SK-N-SH treated with all-trans-retinoic acid at 6 μM for 48 hours (cell line): Measurements from ENCODE around the gene SORCS2.

Experiments used
- ATAC-seq: fragments of 200-7000 bp; cut with Tn5 transposase; 3 replicates; pipeline ENCODE4 v1.9.1; 2020; ENCODE audit warnings: mild to moderate bottlenecking, moderate library complexity
- ARNTL ChIP-seq: fragments of 450-650 bp; formaldehyde crosslinking; IDR thresholded peaks from 2 replicates; pipeline ENCODE4 v1.5.0; 2020; ENCODE audit warnings: low read depth, mild to moderate bottlenecking, moderate library complexity, borderline replicate concordance
- BACH2 ChIP-seq: fragments of 250-450 bp; sonication (Bioruptor Pico); IDR thresholded peaks from 2 replicates; pipeline ENCODE4 v1.9.0; 2021; ENCODE audit warnings: mild to moderate bottlenecking, borderline replicate concordance
- CREB5 ChIP-seq: fragments of 250-450 bp; sonication (Bioruptor Pico); IDR thresholded peaks from 2 replicates; pipeline ENCODE4 v1.5.1; 2020; ENCODE audit warnings: low read depth, mild to moderate bottlenecking, moderate library complexity
- CSDC2 ChIP-seq: fragments of 250-450 bp; sonication (Bioruptor Pico); IDR thresholded peaks from 2 replicates; pipeline ENCODE4 v1.5.0; 2020; ENCODE audit warnings: mild to moderate bottlenecking, moderate library complexity
- CSRNP3 ChIP-seq: fragments of 250-450 bp; sonication (Bioruptor Pico); IDR thresholded peaks from 2 replicates; pipeline ENCODE4 v1.5.1; 2021; ENCODE audit warnings: mild to moderate bottlenecking, moderate library complexity
- GLIS3 ChIP-seq: fragments of 250-450 bp; sonication (Bioruptor Pico); IDR thresholded peaks from 2 replicates; pipeline ENCODE4 v1.5.0; 2020; ENCODE audit warnings: mild to moderate bottlenecking, moderate library complexity
- ISL1 ChIP-seq: fragments of 250-450 bp; sonication (Bioruptor Pico); IDR thresholded peaks from 2 replicates; pipeline ENCODE4 v2.1.2; 2022; ENCODE audit warnings: mild to moderate bottlenecking, moderate library complexity
- OSR1 ChIP-seq: fragments of 250-450 bp; sonication (Bioruptor Pico); IDR thresholded peaks from 2 replicates; pipeline ENCODE4 v1.8.0; 2022; ENCODE audit warnings: moderate library complexity, mild to moderate bottlenecking, inconsistent platforms
- PATZ1 ChIP-seq: fragments of 250-450 bp; sonication (Bioruptor Pico); IDR thresholded peaks from 2 replicates; pipeline ENCODE4 v1.8.0; 2020; ENCODE audit warnings: mild to moderate bottlenecking, moderate library complexity, borderline replicate concordance
- POU6F1 ChIP-seq: fragments of 250-450 bp; sonication (Bioruptor Pico); IDR thresholded peaks from 2 replicates; pipeline ENCODE4 v1.8.0; 2021; ENCODE audit warnings: low read depth, mild to moderate bottlenecking, moderate library complexity, borderline replicate concordance
- PPARA ChIP-seq: fragments of 250-450 bp; sonication (Bioruptor Pico); IDR thresholded peaks from 2 replicates; pipeline ENCODE4 v1.5.0; 2020; ENCODE audit warnings: mild to moderate bottlenecking, borderline replicate concordance
- RARB ChIP-seq: fragments of 250-450 bp; sonication (Bioruptor Pico); IDR thresholded peaks from 2 replicates; pipeline ENCODE4 v1.8.0; 2021; ENCODE audit warnings: mild to moderate bottlenecking, moderate library complexity
- SNAI2 ChIP-seq: fragments of 250-450 bp; sonication (Bioruptor Pico); IDR thresholded peaks from 2 replicates; pipeline ENCODE4 v1.5.0; 2020; ENCODE audit warnings: mild to moderate bottlenecking, moderate library complexity
- TCF4 ChIP-seq: fragments of 250-450 bp; sonication (Bioruptor Pico); IDR thresholded peaks from 2 replicates; pipeline ENCODE4 v1.8.0; 2021; ENCODE audit warnings: mild to moderate bottlenecking, moderate library complexity, borderline replicate concordance
- TSHZ2 ChIP-seq: fragments of 250-450 bp; sonication (Bioruptor Pico); IDR thresholded peaks from 2 replicates; pipeline ENCODE4 v1.5.0; 2020; ENCODE audit warnings: mild to moderate bottlenecking, moderate library complexity
- ZC3H10 ChIP-seq: fragments of 250-450 bp; sonication (Bioruptor Pico); IDR thresholded peaks from 2 replicates; pipeline ENCODE4 v1.5.1; 2021; ENCODE audit warnings: mild to moderate bottlenecking, moderate library complexity
- ZFP3 ChIP-seq: fragments of 250-450 bp; sonication (Bioruptor Pico); IDR thresholded peaks from 2 replicates; pipeline ENCODE4 v1.5.0; 2020; ENCODE audit warnings: mild to moderate bottlenecking, moderate library complexity
- ZFP30 ChIP-seq: fragments of 450-650 bp; formaldehyde crosslinking; IDR thresholded peaks from 2 replicates; pipeline ENCODE4 v1.5.0; 2022; ENCODE audit warnings: mild to moderate bottlenecking, moderate library complexity
- ZNF565 ChIP-seq: fragments of 450-650 bp; formaldehyde crosslinking; conservative IDR thresholded peaks from 2 replicates; pipeline ENCODE4 v1.5.0; 2020; ENCODE audit warnings: low read depth, mild to moderate bottlenecking, moderate library complexity
- ZNF70 ChIP-seq: fragments of 450-650 bp; formaldehyde crosslinking; IDR thresholded peaks from 2 replicates; pipeline ENCODE4 v1.5.0; 2020; ENCODE audit warnings: mild to moderate bottlenecking, moderate library complexity
- ZNF8 ChIP-seq: fragments of 450-650 bp; formaldehyde crosslinking; IDR thresholded peaks from 2 replicates; pipeline ENCODE4 v1.5.0; 2020; ENCODE audit warnings: mild to moderate bottlenecking, moderate library complexity

Gene SORCS2

GRCh38 chr4:7335344-7336066 lies 143.2 kb downstream of the SORCS2 start:
- ATAC-seq: peak; percentile 78
- TF ChIP-seq CSDC2: no peak
- TF ChIP-seq GLIS3 (CRISPR knock-in tag): no peak
- TF ChIP-seq ZFP30 (CRISPR knock-in tag): no peak

- TF ChIP-seq SNAI2 (CRISPR knock-in tag) (no peak), ZFP3 (CRISPR knock-in tag) (no peak), ZC3H10 (CRISPR knock-in tag) (no peak), POU6F1 (CRISPR knock-in tag) (no peak), TCF4 (CRISPR knock-in tag) (no peak), ZFP30 (CRISPR knock-in tag) (no peak), CREB5 (CRISPR knock-in tag) (no peak), BACH2 (CRISPR knock-in tag) (no peak), TSHZ2 (CRISPR knock-in tag) (no peak), GLIS3 (CRISPR knock-in tag) (no peak), CSRNP3 (CRISPR knock-in tag) (no peak), ISL1 (CRISPR knock-in tag) (no peak), PATZ1 (CRISPR knock-in tag) (no peak), ARNTL (CRISPR knock-in tag) (no peak), ZNF565 (CRISPR knock-in tag) (no peak), CSDC2 (no peak), RARB (CRISPR knock-in tag) (no peak), ZNF70 (CRISPR knock-in tag) (no peak)
- ATAC-seq: no peak
These were observed 143.8 kb downstream of the SORCS2 start for GRCh38 chr4:7336067-7336569.

GRCh38 chr4:7336732-7337131 lies 144.4 kb downstream of the SORCS2 start:
- ATAC-seq: no peak
- no peak for TF ChIP-seq CSDC2
- no peak for TF ChIP-seq ZNF70 (CRISPR knock-in tag)
- TF ChIP-seq OSR1 (CRISPR knock-in tag): no peak
- TF ChIP-seq PATZ1 (CRISPR knock-in tag): no peak
- no peak for TF ChIP-seq GLIS3 (CRISPR knock-in tag)
- no peak for TF ChIP-seq ISL1 (CRISPR knock-in tag)
- no peak for TF ChIP-seq TSHZ2 (CRISPR knock-in tag)
- no peak for TF ChIP-seq SNAI2 (CRISPR knock-in tag)
- TF ChIP-seq ZNF565 (CRISPR knock-in tag): no peak
- TF ChIP-seq ZFP30 (CRISPR knock-in tag): no peak
- no peak for TF ChIP-seq PPARA (CRISPR knock-in tag)
- TF ChIP-seq ZC3H10 (CRISPR knock-in tag): no peak
- TF ChIP-seq TCF4 (CRISPR knock-in tag): no peak
- no peak for TF ChIP-seq ZNF8
